GM19351 (cell line): ENCODE measurements around the gene SNX27.
"Not testable (repeated sequence)": the region's sequence is repeated elsewhere in the genome, so short reads cannot be mapped to it uniquely, and the experiment has no call there.

ENCODE experiments used
- ATAC-seq: cut with Tn5 transposase; IDR thresholded peaks from one replicate; pipeline ENCODE4 v1.9.1; 2021; ENCODE audit warnings: mild to moderate bottlenecking, moderate library complexity; ENCODE audit not compliant: unreplicated experiment

The SNX27 gene

DNA sequence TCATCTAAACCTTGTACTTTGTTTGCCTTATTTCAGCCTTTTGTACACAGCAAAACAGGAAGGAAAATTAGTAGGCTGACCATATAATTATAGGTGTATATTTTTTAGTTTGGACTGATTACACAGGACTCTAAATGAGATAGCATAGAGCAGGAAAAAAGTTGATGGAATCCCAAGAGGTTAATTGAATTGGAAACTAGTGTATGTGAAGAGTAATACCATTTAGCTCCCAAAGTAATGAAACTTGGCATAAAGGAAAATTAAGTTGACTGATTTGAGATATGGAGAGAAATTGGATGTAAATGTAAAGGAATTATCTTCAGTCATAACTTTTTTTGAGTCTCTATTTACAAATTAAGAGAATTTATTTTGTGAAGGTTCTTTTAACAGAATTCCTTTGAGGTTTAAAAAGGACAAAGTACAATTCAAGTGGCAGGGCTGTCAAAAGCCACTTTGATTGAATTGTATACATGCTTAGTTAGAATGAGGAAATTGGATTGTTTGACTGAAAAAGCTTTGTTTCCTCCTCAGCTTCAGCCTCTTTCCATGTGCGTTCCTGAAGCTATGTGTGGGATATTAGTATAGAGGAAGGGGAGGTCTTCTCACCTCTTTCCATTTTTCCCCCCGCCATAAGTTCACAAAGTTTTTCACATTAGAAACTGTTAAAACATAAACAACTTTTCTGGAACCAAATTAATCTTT is 26.4 kb downstream of the SNX27 start:
- ATAC-seq: no peak

- ATAC-seq: no peak
Measured at GRCh38 chr1:151638812-151639211, 27.0 kb downstream of the SNX27 start.

DNA sequence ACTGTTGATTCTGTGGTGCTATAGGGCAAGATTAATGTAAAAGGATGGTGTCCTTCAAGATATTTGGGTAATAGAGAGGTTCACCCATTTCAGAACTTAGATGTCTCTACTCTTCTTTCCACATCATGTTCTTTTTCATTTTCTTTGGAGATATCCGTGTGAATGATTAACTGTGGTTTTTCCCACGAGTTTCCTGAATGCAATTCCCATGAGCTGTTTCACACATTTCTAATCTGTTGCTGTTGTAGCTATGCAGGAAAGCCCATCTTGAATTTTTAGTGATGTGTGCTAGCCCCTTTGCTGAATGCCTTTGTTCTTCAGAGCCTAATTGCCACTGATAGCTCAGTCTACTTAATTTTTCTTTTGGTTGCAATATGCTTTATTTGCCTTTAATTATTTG is 27.6 kb downstream of the SNX27 start:
- no peak for ATAC-seq

GRCh38 chr1:151641229-151641628 is 29.4 kb downstream of the SNX27 start:
- no peak for ATAC-seq

GRCh38 chr1:151643085-151643484 is 31.2 kb downstream of the SNX27 start:
- not testable (repeated sequence) for ATAC-seq

- ATAC-seq: no peak
Measured at GRCh38 chr1:151644001-151644400, 32.2 kb downstream of the SNX27 start.

DNA sequence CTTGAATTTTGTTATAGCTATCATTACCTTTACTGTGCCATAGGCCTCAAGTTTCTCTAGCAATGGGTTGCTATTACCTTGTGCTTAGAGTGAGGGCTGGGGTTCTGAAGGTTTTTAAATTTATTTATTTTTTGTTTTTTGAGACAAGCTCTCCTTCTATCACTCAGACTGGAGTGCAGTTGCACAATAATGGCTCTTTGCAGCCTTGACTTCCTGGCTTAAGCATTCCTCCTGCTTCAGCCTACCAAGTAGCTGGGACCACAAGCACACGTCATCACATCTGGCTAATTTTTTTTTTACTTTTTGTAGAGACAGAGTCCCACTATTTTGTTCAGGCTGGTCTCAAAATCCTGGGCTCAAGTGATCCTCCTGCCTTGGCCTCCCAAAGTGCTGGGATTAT is 41.5 kb downstream of the SNX27 start:
- ATAC-seq: no peak

GRCh38 chr1:151655371-151655770 is 43.5 kb downstream of the SNX27 start:
- no peak for ATAC-seq

DNA sequence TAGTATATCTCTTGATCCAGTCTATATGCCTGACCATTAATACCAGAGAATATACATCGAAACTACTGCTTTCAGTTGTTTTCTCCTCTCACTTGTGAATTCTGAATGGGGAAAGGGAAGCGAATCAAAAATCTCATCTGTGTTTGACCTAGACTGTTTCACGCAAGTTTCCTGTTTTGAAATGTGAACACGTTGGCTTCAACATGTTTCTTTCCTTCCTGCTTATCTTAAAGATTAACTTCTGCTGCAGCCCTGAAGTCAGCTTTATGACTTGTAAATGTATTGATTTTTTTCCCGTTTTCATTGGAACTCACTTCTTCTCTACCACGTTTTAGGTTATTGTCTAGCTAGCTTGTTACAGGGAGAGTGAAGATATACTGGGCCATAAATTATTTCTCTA is 49.9 kb downstream of the SNX27 start:
- no peak for ATAC-seq

DNA sequence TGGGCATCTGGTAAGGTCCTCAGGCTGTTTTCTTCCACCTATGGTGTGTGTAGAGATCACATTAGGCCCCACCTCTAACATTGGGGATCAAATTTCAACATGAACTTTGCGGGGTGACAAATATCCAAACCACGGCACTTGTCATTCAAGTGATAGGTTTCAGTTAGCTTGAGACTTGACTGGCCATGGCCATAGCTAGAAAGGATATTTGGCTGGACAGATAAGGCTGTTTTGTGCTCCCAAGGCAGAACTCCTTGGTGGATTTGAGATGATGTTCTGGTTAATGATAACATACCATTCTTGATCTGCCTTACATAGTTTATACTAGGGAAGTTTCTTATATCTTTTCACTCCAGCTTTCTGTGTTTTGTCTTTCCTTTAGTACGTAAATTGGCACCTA is 56.2 kb downstream of the SNX27 start:
- no peak for ATAC-seq

- ATAC-seq: not testable (repeated sequence)
Measured at GRCh38 chr1:151670036-151670675, 58.3 kb downstream of the SNX27 start.

GRCh38 chr1:151673407-151673806 is 61.6 kb downstream of the SNX27 start:
- no peak for ATAC-seq

DNA sequence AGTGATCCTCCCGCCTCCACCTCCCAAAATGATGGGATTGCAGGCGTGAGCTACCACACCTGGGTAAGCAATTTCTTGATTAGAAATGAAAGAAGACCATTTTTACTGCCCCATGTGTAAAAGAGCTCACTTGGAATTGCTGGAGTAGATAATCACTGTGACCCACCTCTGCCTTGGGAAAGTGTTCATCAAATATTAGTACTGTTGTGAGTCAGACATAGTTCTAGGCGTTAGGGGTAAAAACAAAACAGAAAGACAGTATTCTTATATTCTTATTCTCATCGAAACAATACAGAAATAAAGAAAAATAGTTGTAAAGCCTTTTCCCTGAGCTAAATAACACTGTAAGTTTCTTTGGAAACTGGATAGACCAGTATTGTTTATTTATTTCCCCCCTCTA is 68.5 kb downstream of the SNX27 start:
- no peak for ATAC-seq

- no peak for ATAC-seq
Measured at GRCh38 chr1:151680826-151681225, 69.0 kb downstream of the SNX27 start.

DNA sequence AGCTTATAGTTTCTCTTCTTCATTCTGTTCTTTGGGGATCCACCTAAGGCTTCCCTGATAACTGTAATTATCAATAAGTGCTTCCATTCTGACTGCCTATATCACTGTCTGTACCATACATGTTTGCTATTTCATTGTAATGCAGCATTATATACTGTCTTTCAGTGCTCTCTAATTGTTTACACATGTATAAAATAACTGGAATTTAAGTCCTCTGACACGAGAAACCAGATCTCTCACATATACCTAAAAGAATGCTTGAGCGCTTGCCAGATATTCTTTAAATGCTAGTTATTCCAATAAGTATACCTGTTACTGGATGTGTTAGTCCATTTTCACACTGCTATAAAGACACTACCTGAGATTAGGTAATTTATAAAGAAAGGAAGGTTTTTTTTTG is 70.1 kb downstream of the SNX27 start:
- no peak for ATAC-seq

DNA sequence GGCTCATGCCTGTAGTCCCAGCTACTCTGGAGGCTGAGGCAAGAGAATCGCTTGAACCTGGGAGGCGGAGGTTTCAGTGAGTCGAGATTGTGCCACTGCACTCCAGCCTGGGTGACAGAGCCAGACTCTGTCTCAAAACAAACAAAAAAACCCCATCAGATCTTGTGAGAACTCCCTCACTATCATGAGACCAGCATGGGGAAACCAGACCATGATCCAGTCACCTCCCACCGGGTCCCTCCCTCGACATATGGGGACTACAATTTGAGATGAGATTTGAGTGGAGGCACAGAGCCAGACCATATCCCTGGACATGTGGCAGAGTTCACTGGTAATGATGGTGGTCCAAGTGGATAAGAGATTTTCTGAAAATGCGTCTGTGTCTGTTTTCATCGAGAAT is 71.1 kb downstream of the SNX27 start:
- not testable (repeated sequence) for ATAC-seq

- ATAC-seq: no peak
Measured at GRCh38 chr1:151684128-151684527, 72.3 kb downstream of the SNX27 start.

GRCh38 chr1:151686561-151686960 is 74.7 kb downstream of the SNX27 start:
- ATAC-seq: no peak

GRCh38 chr1:151689494-151689893 is 77.6 kb downstream of the SNX27 start:
- ATAC-seq: no peak

DNA sequence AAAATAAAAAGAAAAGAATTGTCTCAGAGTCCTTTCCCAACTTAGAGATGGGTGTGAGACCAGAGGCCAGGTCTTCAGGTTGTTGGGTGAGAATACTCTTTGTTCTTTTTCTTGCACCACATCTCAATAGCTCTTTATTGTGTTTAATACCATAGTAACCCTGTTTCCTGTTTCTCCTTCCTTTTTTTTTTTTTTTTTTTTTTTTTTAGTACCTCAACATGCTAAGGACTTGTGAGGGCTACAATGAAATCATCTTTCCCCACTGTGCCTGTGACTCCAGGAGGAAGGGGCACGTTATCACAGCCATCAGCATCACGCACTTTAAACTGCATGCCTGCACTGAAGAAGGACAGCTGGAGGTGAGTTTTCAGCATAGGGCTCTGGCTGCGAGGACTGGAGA is 80.4 kb downstream of the SNX27 start:
- ATAC-seq: no peak

GRCh38 chr1:151693057-151693651 is 81.3 kb downstream of the SNX27 start:
- ATAC-seq: no peak

DNA sequence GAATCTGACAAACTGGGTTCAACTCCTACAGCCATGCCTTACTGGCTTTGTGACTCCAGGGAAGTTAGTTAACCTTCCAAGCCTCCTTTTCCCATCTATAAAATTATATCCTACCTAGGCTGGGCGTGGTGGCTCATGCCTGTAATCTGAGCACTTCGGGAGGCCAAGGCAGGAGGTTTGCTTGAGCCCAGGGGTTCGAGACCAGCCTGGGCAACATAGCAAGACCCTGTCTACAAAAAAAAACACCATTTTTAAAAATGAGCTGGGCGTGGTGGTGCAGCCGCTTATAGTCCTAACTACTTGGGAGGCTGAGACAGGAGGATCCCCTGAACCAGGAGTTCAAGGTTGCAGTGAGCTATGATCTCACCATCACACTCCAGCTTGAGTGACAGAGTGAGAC is 89.7 kb downstream of the SNX27 start:
- ATAC-seq: no peak
